Endothelial cell (in vitro differentiated cells): ENCODE data around the gene ADAM12. TPM values are rescaled to one million over a fixed set of nuclear protein-coding genes. Genes with fewer than 3 reads are reported as not detected.
"Not testable (repeated sequence)": the region's sequence is repeated elsewhere in the genome, so short reads cannot be mapped to it uniquely, and the experiment has no call there.

Experiments
- DNase-seq: peaks from one replicate; pipeline ENCODE4 v3.0.0; 2021; ENCODE audit warnings: low spot score
- H3K27ac Mint-ChIP-seq: one replicate; pipeline ENCODE4 v1.8.0; 2021; ENCODE audit warnings: mixed read lengths, inconsistent platforms; ENCODE audit not compliant: unreplicated experiment
- H3K27me3 Mint-ChIP-seq: one replicate; pipeline ENCODE4 v1.8.0; 2021; ENCODE audit warnings: mild to moderate bottlenecking, moderate library complexity, mixed read lengths, inconsistent platforms; ENCODE audit not compliant: unreplicated experiment
- H3K36me3 Mint-ChIP-seq: one replicate; pipeline ENCODE4 v1.8.0; 2021; ENCODE audit warnings: mild to moderate bottlenecking, low read depth, mixed read lengths, inconsistent platforms; ENCODE audit not compliant: unreplicated experiment
- H3K4me1 Mint-ChIP-seq: one replicate; pipeline ENCODE4 v1.8.0; 2021; ENCODE audit warnings: mild to moderate bottlenecking, mixed read lengths, inconsistent platforms; ENCODE audit not compliant: unreplicated experiment
- H3K4me3 Mint-ChIP-seq: one replicate; pipeline ENCODE4 v1.8.0; 2021; ENCODE audit warnings: mild to moderate bottlenecking, mixed read lengths, inconsistent platforms; ENCODE audit not compliant: unreplicated experiment
- H3K9me3 Mint-ChIP-seq: one replicate; pipeline ENCODE4 v1.8.0; 2021; ENCODE audit warnings: mixed read lengths, inconsistent platforms; ENCODE audit not compliant: unreplicated experiment
- total RNA-seq: library from RNA; stranded (reverse); fragmentation: NEBNext Ultra II Directional; extraction: Animal tissue kit (Norgen Biotek cat#: 25700); gene quantifications from one replicate; pipeline ENCODE4 v1.2.1, GENCODE V29; 2021; ENCODE audit not compliant: unreplicated experiment
- TF ChIP-seq, protein P1 (sequence below): fragments of 200-600 bp; sonication (generic); IDR thresholded peaks from one replicate; pipeline ENCODE4 v1.5.0; 2021; ENCODE audit warnings: antibody characterized with exemption; ENCODE audit not compliant: unreplicated experiment

Gene ADAM12
- total RNA-seq, 1 donor from 2014 or later = 9.0 TPM

DNA sequence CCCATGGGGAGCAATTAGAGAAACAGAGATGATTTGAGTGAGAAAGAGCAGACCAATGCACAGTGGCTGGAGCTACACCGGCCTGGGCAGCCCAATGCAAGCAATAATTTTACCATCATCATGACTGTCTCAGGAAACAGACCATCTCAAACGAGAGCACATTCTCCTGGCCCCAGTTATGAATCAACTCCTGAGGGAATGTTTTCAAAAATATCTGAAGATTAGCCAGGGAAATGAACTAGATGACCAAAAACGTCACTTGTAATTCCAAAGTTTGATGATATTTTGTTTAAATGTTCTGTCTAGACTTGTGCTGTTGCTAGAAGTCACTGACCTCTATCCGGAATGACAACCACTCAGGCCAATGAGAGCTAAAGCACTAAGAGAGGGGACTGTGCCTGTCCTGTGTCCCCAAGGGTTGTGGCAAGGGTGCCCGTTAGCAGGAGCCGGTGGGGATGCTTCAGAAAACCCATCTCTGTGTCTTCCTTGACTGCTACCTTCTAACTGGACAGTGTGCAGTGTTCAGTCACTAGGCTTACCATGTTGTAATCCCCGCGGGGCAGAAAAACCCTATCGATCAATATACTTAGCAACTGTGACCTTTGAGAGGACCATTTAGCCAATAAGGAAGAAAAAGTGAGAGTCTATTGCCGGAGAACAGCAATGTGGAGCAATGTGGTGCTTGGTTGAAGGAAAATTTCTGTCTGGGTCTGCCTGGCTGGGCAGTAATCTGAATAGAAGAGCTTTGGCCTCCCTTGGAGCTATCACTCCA lies 202.4 kb downstream of the ADAM12 start:
- H3K4me1 Mint-ChIP-seq = no peaks in the 10 kb centered on the region
- no peaks in the 10 kb centered on the region for H3K9me3 Mint-ChIP-seq
- no peaks in the 10 kb centered on the region for H3K36me3 Mint-ChIP-seq
- DNase-seq = no peak
- no peak overlapping the region for H3K27ac Mint-ChIP-seq
- H3K4me3 Mint-ChIP-seq = no peak overlapping the region
- TF ChIP-seq, protein P1, sequence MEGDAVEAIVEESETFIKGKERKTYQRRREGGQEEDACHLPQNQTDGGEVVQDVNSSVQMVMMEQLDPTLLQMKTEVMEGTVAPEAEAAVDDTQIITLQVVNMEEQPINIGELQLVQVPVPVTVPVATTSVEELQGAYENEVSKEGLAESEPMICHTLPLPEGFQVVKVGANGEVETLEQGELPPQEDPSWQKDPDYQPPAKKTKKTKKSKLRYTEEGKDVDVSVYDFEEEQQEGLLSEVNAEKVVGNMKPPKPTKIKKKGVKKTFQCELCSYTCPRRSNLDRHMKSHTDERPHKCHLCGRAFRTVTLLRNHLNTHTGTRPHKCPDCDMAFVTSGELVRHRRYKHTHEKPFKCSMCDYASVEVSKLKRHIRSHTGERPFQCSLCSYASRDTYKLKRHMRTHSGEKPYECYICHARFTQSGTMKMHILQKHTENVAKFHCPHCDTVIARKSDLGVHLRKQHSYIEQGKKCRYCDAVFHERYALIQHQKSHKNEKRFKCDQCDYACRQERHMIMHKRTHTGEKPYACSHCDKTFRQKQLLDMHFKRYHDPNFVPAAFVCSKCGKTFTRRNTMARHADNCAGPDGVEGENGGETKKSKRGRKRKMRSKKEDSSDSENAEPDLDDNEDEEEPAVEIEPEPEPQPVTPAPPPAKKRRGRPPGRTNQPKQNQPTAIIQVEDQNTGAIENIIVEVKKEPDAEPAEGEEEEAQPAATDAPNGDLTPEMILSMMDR = no peak
- peaks cover 8% of the 10 kb centered on the region for H3K27me3 Mint-ChIP-seq

DNA sequence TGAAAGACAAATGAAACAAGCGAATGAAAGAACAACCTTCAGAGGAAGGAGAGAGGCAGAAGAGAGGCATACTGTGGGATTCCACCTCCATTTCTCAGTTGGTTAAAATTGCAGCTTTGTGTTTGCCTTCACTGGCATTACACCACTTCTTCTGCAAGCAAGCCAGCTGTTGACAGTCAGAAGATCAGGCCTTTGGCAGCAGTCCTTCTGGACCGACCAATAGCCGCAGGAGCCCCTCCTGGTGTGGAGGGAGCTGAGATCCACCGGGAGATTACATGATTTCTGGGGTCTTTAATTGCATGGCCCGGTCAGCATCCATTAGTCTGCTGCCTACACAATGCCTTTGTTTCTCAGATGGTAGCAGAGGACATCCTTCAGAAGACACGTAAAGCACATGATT lies 206.7 kb downstream of the ADAM12 start:
- DNase-seq = no peak
- Mint-ChIP-seq H3K36me3 (no peaks in the 10 kb centered on the region), H3K4me3 (no peak overlapping the region), H3K9me3 (no peaks in the 10 kb centered on the region), H3K27ac (no peak overlapping the region), H3K4me1 (no peaks in the 10 kb centered on the region), H3K27me3 (peaks cover 3% of the 10 kb centered on the region)
- TF ChIP-seq, protein P1 = no peak

DNA sequence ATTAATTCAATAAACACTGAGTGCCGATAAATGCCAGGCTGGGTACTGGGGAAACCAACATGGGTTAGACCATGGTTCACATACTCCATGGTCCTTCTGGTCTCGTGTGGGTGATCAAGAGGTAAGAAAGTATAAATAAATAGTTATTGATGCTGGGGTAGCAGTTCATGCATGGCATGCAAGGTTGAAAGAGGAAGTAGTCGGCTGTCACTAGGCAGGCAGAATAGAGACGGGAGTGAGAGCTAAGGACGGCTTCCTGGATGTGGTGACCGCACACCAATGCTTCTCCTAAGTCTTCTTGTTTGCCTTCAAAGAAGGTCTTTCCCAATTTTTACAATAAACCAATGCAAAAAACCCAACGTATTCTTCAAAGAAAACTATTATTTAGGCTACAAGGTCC lies 208.6 kb downstream of the ADAM12 start:
- Mint-ChIP-seq H3K4me3 (no peak overlapping the region), H3K9me3 (no peaks in the 10 kb centered on the region), H3K27ac (no peak overlapping the region), H3K36me3 (no peaks in the 10 kb centered on the region), H3K27me3 (peaks cover 3% of the 10 kb centered on the region), H3K4me1 (no peaks in the 10 kb centered on the region)
- DNase-seq = no peak
- TF ChIP-seq, protein P1 = no peak

DNA sequence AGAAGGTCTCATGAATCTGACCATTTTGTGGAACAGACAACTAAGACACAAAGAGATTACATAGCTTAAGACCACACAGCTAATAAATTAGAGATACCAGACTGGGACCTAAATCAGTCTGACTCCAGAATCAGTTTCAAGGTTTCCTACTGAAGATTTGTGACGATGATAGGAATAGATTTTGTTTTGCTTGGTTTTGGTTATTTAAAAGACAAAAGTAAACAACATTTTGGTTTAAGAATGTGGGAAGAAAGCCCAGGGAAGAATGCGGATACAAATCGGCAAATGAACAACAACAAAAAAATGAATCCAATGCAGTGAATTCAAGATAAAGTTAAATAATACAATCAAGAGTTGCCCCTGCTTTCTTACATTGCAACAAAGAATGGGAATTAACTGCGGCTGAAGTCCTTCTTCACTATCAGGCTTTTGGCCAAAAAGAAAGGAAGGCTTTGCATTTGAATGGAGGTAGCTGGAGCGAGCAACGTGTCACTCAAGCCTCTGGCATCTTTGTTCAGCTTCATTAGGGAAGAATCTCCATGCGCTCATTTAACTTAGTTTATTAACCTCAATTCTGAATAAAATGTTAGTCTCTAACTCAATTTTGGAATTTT lies 210.8 kb downstream of the ADAM12 start:
- H3K27me3 Mint-ChIP-seq = peaks cover 3% of the 10 kb centered on the region
- H3K4me3 Mint-ChIP-seq = no peak overlapping the region
- no peaks in the 10 kb centered on the region for H3K9me3 Mint-ChIP-seq
- TF ChIP-seq, protein P1 = no peak
- H3K27ac Mint-ChIP-seq = no peak overlapping the region
- no peaks in the 10 kb centered on the region for H3K36me3 Mint-ChIP-seq
- no peaks in the 10 kb centered on the region for H3K4me1 Mint-ChIP-seq
- no peak for DNase-seq

DNA sequence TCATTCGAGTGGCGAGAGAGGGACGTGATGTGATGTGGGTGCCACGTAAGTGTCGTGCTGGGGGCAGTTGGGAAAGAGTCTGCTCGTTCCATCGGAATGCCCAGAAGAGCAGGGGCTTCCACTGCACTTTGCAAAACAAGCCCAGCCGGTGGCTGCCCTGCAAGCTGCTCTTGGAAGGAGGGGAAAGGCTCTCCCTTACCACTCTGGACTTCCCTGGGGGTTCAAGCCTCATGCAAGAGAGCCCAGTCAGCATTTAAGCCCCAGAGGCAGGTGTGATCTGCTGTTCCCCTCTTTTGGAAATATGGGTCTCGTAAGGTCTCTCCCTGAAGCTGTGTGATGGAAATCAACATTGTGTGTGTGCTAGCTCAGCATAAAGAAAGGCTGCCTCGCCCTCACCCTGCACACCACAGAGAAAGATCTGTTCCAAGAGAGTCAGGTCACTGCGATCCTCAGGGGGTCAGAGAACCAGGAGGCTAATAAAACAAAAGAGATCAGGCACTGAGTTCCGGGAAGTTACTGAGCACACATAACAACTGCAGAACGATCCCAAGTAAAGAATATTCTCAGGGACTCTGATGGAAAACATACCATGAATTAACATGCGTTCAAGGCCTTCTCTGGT lies 212.5 kb downstream of the ADAM12 start:
- TF ChIP-seq, protein P1 = no peak
- Mint-ChIP-seq H3K4me1 (no peaks in the 10 kb centered on the region), H3K27ac (no peak overlapping the region), H3K9me3 (no peaks in the 10 kb centered on the region), H3K27me3 (peaks cover 3% of the 10 kb centered on the region), H3K36me3 (no peaks in the 10 kb centered on the region), H3K4me3 (no peak overlapping the region)
- no peak for DNase-seq

DNA sequence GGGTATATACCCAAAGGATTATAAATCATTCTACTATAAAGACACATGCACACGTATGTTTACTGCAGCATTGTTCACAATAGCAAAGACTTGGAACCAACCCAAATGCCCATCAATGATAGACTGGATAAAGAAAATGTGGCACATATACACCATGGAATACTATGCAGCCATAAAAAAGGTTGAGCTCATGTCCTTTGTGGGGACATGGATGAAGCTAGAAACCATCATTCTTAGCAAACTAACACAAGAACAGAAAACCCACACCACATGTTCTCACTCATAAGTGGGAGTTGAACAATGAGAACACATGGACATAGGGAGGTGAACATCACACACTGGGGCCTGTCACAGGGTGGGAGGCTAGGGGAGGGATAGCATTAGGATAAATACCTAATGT lies 215.5 kb downstream of the ADAM12 start:
- not testable (repeated sequence) for H3K4me3 Mint-ChIP-seq, H3K9me3 Mint-ChIP-seq, DNase-seq, H3K4me1 Mint-ChIP-seq, H3K36me3 Mint-ChIP-seq, H3K27ac Mint-ChIP-seq, H3K27me3 Mint-ChIP-seq
